RWPE1 (cell line): Measurements from ENCODE around the gene OR2T12.
"Not testable (repeated sequence)": the region's sequence is repeated elsewhere in the genome, so short reads cannot be mapped to it uniquely, and the experiment has no call there.

Experiments
- CTCF ChIA-PET: fragments of 350-600 bp; sonication (Branson Sonifier 250); formaldehyde crosslinking; extraction: SDS; loops from one replicate; lab custom pipeline; 2021; lab: Yijun Ruan, JAX
- POLR2A ChIA-PET: fragments of 400-600 bp; formaldehyde crosslinking; extraction: SDS; loops from one replicate; lab custom pipeline; 2020; ENCODE audit warnings: antibody characterized with exemption; ENCODE audit not compliant: low non-redundant PET; lab: Yijun Ruan, JAX
- DNase-seq: peaks from one replicate; pipeline ENCODE4 v3.0.0; 2012; ENCODE audit warnings: low spot score
- H3K27ac ChIP-seq: fragments of 450-650 bp; 2 replicates; pipeline ENCODE4 v1.5.1; 2017
- TF ChIP-seq, protein P1 (sequence below): fragments of 450-650 bp; conservative IDR thresholded peaks from 2 replicates; pipeline ENCODE4 v1.5.1; 2017; ENCODE audit warnings: low read depth, mild to moderate bottlenecking

The OR2T12 gene

DNA sequence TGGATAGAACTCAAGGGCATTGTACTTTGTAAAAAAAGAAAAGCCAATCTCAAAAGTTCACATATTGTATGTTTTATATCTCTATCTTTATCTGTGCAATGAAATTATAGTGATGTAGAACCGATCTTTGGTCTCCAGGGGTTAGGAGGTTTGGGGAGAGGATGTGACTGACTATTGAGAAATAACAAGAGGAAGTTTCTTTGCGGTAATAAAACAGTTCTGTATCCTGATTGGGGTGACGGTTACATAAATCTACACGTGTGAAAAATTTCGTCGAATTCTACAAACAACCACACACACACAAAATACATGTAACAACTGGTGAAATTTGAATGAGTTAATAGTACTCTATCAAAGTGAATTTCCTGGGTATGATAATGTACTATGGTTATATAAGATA is 14.8 kb downstream of the OR2T12 start:
- no peak for DNase-seq
- POLR2A ChIA-PET, result no interaction called here

DNA sequence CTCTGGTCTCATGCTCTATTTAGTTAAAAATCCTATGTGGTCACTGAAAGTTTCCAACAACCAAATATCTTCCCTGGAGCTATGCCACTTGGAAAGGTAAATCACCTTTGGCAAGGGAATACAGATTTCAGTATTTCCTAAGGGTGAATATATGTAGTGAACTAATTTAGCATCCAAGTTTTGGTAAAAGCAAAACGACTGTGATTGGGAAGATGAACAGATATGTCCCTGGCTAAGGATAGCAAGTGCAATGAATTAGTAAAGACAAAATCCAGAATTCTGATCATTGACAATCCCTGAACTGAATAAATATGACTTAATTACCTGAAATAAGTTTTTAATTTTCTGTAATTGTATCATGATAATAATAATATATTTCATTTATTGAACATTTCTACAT is 25.3 kb downstream of the OR2T12 start, which contains the start of gene OR2T33:
Gene OR2T33, minus strand, starts transcription at position 101 of the 400 bp plus-strand sequence. CDS start 4,162 bp downstream, outside the sequence.
- H3K27ac ChIP-seq, result no peak within 1 kb of the TSS
- ChIA-PET POLR2A (no interaction called here), CTCF (no interaction called here)
- no peak for DNase-seq
- TF ChIP-seq, protein P1, sequence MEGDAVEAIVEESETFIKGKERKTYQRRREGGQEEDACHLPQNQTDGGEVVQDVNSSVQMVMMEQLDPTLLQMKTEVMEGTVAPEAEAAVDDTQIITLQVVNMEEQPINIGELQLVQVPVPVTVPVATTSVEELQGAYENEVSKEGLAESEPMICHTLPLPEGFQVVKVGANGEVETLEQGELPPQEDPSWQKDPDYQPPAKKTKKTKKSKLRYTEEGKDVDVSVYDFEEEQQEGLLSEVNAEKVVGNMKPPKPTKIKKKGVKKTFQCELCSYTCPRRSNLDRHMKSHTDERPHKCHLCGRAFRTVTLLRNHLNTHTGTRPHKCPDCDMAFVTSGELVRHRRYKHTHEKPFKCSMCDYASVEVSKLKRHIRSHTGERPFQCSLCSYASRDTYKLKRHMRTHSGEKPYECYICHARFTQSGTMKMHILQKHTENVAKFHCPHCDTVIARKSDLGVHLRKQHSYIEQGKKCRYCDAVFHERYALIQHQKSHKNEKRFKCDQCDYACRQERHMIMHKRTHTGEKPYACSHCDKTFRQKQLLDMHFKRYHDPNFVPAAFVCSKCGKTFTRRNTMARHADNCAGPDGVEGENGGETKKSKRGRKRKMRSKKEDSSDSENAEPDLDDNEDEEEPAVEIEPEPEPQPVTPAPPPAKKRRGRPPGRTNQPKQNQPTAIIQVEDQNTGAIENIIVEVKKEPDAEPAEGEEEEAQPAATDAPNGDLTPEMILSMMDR, result no peak

More for the DNA sequence above, 14.8 kb downstream of the OR2T12 start:
- TF ChIP-seq, protein P1, result no peak
- H3K27ac ChIP-seq, result no peak overlapping the region
- CTCF ChIA-PET, result interaction anchor here (0.7 kb wide), 1 partner anchor 9 kb away, joined by 6 read pairs; no protein-coding TSS in a partner anchor

DNA sequence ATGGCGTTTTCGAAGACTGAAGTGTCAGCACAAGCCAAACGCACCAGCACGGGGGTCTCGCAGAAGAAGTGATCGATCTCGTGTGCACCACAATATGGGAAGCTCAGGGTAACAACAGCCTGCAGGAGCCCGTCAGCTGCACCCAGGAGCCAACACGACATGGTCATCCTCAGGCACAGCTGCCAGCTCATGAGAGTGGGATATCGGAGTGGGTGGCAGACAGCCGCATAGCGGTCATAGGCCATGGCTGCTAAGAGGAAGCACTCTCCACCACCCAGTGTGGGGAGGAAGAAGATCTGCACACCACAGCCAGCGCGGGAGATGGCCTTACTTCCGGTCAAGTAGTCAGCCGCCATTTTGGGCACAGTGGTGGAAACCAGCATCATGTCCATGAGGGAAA is 30.0 kb downstream of the OR2T12 start:
- DNase-seq, H3K27ac ChIP-seq, POLR2A ChIA-PET, CTCF ChIA-PET: not testable (repeated sequence)

DNA sequence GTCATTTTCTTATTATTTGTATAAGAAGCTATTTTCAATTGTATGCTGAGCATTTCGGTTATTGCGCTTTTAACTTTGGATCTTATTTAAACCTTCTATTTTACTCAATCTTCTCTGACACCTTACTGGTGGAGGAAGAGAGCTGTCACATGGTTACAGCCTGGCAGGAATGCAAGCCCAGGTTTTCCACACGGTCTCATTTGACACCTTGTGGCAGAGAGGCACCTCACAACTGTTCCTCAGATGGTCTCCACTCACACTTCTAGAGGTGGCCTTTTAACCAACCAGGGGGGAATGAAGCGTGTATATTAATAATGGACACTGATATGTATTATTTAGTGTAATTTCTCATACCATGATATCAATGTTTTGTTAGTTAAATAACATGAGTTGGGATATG is 35.0 kb downstream of the OR2T12 start:
- TF ChIP-seq, protein P1, result no peak
- DNase-seq, result no peak
- no peak overlapping the region for H3K27ac ChIP-seq
- CTCF ChIA-PET, result interaction anchor here (0.6 kb wide), 1 partner anchor 8 kb away, joined by 3 read pairs; no protein-coding TSS in a partner anchor
- POLR2A ChIA-PET, result no interaction called here

DNA sequence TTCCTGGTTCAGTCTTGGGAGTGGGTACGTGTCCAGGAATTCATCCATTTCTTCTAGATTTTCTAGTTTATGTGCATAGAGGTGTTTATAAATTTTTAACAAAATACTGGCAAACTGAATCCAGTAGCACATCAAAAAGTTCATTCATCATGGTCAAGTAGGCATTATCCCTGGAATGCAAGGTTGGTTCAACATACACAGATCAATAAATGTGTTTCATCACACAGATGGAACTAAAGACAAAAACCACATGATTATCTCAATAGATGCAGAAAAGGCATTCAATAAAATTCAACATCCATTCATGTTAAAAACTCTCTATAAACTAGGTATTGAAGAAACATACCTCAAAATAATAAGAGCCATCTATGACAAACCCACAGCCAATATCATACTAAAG is 43.9 kb downstream of the OR2T12 start:
- DNase-seq, CTCF ChIA-PET, H3K27ac ChIP-seq, POLR2A ChIA-PET: not testable (repeated sequence)

DNA sequence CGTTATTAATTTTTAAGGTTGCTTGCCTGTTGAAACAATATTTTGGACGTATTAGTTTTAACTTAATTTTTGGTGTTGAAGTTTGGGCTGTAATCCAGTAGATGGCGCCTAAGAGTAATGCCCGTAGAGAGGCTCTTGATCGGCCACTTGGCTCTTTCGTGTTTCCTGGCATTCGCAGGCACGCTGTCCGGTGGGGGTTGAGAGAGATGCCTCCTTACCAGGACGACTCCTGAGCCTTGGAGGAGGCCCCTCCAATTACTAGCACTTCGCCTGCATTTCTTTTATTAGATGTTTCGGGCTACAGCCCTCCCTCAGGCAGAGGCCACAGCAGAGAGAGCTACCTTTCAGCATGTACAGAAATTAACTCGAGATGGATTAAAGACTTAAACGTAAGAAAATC is 60.0 kb downstream of the OR2T12 start:
- H3K27ac ChIP-seq, result no peak overlapping the region
- TF ChIP-seq, protein P1, result peak; percentile 61
- CTCF ChIA-PET, result interaction anchor here (0.7 kb wide), 1 partner anchor 133 kb away, joined by 4 read pairs; no protein-coding TSS in a partner anchor
- DNase-seq, result peak; percentile 21
- POLR2A ChIA-PET, result no interaction called here
